CD1c-positive myeloid dendritic cell (primary cell): ENCODE results near the gene GPC6.

ENCODE experiments used
- DNase-seq: peaks from one replicate; pipeline ENCODE4 v3.0.0-alpha.2; 2016; ENCODE audit errors: extremely low spot score

Gene GPC6

DNA sequence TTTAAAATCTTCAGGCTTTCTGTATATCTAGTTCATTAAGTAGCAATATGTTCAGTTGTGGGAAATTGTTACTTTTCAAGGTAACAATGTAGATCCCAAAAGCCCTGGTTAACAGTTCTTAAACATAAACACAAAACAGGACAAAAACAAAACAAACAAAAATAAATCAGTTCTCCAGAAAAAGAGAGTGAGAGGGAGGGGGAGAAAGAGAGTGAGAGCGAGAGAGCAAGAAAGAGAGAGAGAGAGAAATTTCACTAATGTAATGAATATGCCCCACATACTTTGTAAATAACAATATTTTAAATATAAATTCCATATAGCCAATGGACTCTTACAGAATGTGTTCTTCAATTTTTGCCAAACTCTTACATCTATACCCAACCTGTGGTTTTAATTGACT is 275.5 kb downstream of the GPC6 start:
- no peak for DNase-seq

DNA sequence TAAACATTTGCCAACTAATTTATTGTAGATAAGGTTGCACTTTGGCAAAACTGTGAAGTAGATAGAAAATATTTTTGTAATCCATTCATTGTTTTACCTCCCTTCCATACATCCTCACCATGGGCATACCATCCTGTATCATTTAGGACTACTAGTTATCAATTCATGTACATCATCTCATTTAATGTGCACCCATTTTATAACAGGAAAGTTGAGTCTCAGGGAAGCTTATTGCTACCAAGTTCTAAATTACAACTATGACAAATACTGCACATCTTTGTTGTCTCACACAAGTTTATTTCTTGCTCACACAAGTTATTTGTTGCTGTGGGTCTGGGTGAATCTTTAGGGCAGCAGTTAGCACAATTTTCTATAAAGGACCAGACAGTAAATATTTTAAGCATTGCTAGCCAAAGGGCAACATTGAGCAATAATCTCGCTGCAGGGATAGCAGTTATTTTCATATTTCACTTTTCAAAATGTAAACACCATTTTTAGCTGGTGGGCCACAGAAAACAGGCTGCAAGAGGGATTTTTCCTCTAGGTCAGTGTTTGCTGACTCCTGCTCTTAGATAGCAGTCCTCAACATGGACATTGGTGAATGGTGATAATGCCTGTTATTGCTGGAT is 276.5 kb downstream of the GPC6 start:
- no peak for DNase-seq

DNA sequence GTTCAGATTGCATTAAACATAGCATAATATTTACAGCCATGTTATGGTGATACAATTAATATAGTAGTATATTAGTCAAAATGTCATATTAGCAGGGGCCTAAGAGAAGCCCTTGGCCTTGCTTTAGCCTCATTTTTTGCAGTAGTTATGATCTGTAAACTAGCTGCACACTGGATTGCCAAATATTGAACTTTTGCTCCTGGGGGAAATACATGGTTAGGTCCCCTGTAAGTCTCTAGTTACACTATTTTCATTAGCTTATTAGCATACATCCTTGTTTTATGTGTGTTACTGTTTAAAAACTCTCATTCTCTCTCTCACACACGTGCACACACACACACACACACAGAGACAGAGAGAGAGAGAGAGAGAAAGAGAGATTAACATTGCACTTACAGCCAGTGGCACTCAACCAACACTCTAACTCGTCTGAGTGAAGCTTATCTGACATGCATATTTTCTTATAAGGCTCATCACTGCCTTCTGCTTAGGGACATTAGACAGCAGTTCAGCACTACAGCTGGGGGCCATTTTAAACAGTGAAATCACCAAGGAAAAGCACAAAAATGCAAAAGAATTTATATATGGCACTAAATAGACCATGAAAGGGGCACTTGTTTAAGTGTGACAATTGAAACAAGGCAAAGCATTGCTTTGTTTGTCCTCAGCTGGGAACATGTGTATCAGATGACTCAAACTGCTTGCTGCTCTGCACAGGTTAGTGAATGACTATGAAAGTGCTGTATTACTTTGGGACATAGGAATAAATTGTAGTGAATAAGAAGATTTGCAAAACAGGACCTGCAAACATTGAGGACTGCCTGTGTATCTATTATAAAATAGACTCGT is 278.7 kb downstream of the GPC6 start:
- no peak for DNase-seq

- no peak for DNase-seq
These were observed 284.4 kb downstream of the GPC6 start for GRCh38 chr13:93511011-93511410.

DNA sequence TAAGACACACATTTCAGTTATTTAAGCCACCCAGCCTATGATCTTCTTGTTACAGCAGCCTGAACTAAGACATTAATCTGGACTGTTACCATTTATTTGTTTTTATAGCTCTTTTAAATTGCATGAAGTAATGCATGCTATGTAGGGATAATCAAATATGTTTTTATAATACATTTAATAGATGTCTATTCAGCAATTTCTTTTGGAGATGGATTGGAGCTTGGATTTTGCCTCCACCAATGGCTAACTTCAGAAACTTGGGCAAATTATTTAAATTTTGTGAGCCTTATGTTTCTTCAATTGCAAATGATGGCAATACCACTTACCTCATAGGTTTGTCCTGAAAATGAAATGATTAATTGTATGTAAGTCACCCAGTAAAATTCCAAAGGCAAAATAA is 288.7 kb downstream of the GPC6 start:
- no peak for DNase-seq

DNA sequence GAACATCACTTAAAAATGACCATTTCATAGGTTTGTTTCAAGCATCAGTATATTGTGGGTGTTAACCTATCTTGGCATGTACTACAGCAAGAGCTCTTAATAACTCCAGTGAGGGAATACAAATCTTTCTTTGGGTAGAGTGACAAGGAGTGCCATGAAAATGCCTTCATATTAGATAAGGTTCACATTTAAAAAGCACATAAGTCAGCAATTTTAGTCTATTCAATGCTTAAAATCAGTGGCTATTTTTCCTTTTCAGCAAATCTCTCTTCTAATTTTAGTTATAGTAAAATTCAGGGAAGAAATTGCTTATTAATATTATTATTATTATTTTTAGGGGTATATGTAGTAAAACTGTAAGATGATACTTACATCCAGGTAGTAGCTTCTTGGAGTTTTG is 291.1 kb downstream of the GPC6 start:
- DNase-seq = no peak

- DNase-seq = no peak
These were observed 294.7 kb downstream of the GPC6 start for GRCh38 chr13:93521307-93521706.

DNA sequence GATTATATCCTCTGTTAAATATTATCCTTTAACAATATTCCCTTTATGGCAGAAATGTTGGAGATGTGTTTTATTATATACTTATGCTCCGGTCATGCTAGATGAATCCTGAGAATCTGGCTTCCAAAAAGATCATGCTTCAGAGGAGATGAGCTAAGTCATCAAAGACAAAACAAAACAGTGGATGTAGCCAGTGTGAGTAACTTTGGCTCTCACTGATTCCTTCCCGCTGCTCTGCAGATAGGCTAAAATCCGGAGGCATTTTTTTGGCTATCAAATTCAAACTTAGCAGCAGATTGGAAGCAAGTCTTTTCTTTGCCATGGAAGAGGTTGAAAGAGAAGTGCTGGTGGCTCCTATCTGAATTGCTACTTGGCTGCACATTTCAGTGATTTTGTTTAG is 295.9 kb downstream of the GPC6 start:
- no peak for DNase-seq

DNA sequence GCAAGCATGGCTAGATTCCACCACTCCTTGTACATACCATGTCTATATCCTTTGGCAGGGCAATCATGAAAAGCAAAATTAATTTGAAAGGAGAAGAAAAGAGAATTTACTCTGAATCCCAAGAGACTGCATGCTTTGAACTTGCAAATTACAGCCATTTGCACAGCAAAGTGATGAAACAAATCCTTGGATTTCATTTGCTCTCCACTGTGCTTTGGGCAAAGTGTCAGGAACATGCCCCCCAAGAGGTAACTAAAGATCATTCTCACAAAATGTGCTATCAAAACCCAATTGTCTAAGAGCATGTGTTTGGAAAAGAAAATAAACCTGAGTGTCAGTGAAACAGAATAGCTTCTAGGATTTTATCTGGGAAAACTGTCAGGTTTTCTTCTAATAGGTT is 298.5 kb downstream of the GPC6 start:
- DNase-seq = no peak

GRCh38 chr13:93527748-93528297 is 301.2 kb downstream of the GPC6 start:
- DNase-seq = no peak

- DNase-seq = no peak
These were observed 303.4 kb downstream of the GPC6 start for GRCh38 chr13:93529961-93530360.

GRCh38 chr13:93534181-93534700 is 307.6 kb downstream of the GPC6 start:
- DNase-seq = no peak

DNA sequence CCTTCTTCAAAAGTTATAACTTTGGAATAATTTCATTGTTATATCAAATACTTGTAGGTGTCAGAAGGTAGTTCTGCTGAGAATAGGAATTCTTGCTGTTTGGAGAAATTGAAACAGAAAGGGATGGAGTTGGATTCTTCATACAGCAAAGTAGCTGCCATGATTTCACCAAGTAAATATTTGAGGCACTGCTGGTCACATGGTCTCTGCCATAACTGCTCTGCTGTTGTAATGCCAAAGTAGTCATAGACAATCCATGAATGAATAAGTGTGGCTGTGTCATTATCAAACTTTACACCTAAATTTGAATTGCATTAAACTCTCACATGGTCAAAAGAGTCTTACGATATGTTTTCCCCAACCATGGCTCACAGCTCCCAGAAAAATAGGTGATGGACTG is 308.6 kb downstream of the GPC6 start:
- DNase-seq = no peak

DNA sequence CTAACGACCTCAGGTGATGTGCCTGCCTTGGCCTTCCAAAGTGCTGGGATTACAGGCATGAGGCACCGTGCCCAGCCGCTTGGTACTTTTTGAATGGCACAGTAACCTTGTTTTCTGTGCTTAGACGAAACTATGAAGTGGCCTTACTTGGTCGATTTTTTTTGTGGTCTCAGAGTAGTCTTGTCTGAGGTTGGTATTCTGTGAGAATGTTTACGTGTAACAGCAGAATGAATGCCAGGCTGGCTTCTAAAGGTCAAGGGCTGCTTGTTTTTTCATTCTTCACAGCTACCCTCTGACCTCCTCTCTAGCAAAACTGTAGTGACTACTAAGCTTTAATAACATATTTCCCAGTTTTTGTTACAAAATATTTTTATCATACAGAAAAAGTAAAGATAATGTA is 313.3 kb downstream of the GPC6 start:
- DNase-seq = no peak

GRCh38 chr13:93547886-93548285 is 321.3 kb downstream of the GPC6 start:
- no peak for DNase-seq

GRCh38 chr13:93549326-93550005 is 322.9 kb downstream of the GPC6 start:
- no peak for DNase-seq

DNA sequence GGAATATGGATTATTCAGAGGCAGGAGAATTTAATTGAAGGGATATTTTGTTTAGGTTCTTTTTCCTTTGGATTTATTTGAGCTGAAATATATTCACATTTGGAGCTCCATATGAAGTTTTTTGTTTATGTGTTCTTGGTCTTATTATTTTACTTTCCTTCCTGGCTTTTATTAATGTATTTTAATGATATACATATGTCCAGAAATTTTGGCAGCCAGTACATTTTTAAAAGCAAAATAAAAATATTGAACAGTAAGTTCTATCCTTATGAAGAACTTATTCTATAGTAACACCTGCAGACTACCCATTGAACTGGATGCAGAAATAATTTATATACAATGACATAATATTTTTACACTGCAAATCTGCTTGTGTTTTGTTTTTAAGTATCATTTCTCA is 323.6 kb downstream of the GPC6 start:
- DNase-seq = no peak

GRCh38 chr13:93552596-93552995 is 326.0 kb downstream of the GPC6 start:
- no peak for DNase-seq

DNA sequence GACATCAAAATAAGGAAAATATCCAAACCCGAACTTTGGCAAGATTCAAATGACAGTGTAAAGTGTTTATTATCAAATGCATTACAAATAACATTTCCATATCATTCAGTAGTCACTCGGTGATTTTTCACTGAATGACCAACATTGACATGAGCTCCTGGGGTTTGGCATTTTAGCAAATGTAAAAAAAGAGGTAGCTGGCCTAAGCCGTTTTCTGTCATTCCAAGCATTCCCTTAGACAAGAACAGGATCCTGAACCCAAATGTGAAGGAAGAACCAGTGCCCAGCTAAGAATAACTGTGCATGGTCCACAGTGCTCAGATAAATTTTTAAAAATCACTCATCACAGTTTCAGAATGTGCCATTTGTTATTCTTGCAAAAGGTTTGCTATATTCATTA is 327.9 kb downstream of the GPC6 start:
- no peak for DNase-seq

GRCh38 chr13:93558637-93559036 is 332.0 kb downstream of the GPC6 start:
- DNase-seq = no peak

DNA sequence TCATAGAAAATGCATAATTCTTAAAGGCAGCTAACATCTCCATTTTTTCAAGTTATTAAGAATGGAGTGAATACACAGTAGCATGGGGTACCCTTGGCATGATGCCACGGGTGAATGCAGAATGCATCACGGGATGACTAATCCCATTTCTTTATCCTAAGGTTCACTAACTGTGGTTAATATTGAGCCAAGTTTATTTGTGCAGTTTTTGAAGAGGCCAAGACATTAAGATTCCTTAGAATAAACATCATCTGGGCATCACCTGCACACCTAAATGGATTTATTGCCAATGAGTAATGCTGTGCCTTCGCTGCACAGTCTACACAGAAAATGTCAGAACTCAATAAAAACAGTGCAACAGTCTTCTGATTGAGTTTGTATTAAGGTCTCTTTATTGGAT is 333.1 kb downstream of the GPC6 start:
- DNase-seq = no peak

DNA sequence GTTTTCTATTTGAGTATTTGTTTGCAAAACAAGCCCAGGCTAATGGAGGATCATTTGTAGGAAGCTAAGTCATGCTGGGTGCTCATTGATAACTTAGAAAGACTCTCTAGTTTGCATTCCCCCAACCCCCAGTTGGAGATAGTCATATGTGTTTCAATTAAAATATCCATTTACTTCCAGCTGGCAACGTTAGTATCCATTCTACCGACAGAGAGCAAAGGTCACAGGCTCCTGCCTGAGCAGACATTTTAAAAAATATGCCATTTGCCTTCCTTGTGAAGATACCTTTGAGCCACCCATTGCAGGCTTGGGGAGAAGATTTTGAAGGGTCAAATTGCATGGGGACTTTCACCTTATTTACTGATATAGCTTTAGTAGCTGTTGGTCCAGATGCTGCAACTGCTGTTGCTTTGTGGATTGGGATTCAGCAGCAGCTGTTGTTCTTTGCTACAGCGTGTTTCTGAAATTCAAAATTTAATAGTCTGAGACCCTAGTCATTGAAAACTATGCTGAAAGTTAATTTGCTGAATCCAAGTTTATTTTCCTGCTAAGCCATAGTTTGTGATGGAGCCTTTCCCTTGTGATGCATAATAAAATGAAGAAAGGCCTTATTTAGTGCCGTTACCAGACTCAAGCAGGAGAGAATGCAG is 335.1 kb downstream of the GPC6 start:
- no peak for DNase-seq
